Retinal pigment epithelial cell (primary cell): ENCODE data around the gene CDC42EP5.
A peak's percentile ranks its signal among the peaks of the same experiment; 100 is the strongest.

Experiments
- DNase-seq: peaks from one replicate; pipeline ENCODE4 v3.0.0-alpha.2; 2010; ENCODE audit warnings: low read depth
- H3K4me3 ChIP-seq: 2 replicates; pipeline ENCODE4 v1.5.1; 2011; ENCODE audit warnings: mild to moderate bottlenecking, low read length, control low read depth, moderate library complexity
- CTCF ChIP-seq: conservative IDR thresholded peaks from 2 replicates; pipeline ENCODE4 v1.5.1; 2011; ENCODE audit warnings: low read depth, low read length, control low read depth, inconsistent platforms

Gene CDC42EP5

GRCh38 chr19:54425382-54425723 is 47.7 kb downstream of the CDC42EP5 start:
- no peak overlapping the region for H3K4me3 ChIP-seq
- no peak for DNase-seq
- no peak for TF ChIP-seq CTCF

GRCh38 chr19:54424660-54425381 is 48.3 kb downstream of the CDC42EP5 start:
- TF ChIP-seq CTCF: no peak
- DNase-seq: no peak
- H3K4me3 ChIP-seq: no peak overlapping the region

GRCh38 chr19:54424201-54424600 is 48.9 kb downstream of the CDC42EP5 start:
- no peak for DNase-seq
- H3K4me3 ChIP-seq: no peak overlapping the region
- no peak for TF ChIP-seq CTCF

- no peak for TF ChIP-seq CTCF
- no peak overlapping the region for H3K4me3 ChIP-seq
- DNase-seq: no peak
Measured at GRCh38 chr19:54422136-54422535, 51.0 kb downstream of the CDC42EP5 start.

- no peak overlapping the region for H3K4me3 ChIP-seq
- TF ChIP-seq CTCF: no peak
- DNase-seq: no peak
Measured at GRCh38 chr19:54421521-54421920, 51.6 kb downstream of the CDC42EP5 start.

- no peak for TF ChIP-seq CTCF
- DNase-seq: no peak
- H3K4me3 ChIP-seq: no peak overlapping the region
Measured at GRCh38 chr19:54421169-54421516, 52.0 kb downstream of the CDC42EP5 start.

GRCh38 chr19:54420383-54421168 is 52.5 kb downstream of the CDC42EP5 start:
- H3K4me3 ChIP-seq: peak overlapping the region; percentile 24
- no peak for TF ChIP-seq CTCF
- DNase-seq: peak; percentile 34
